ENCODE results near the gene LRCH3.

The LRCH3 gene

GRCh38 chr3:197791113-197791891 lies at the start of gene LRCH3:
LRCH3 (plus strand) TSS chr3:197791254; CDS start chr3:197791279, 25 bp downstream.
- peak; percentile 14 for DNase-seq

GRCh38 chr3:197742787-197743186 lies 48.3 kb upstream of the LRCH3 start:
- DNase-seq, result no peak

- DNase-seq, result no peak
Measured at GRCh38 chr3:197746209-197746608, 44.8 kb upstream of the LRCH3 start.

- DNase-seq, result no peak
Measured at GRCh38 chr3:197746801-197747237, 44.2 kb upstream of the LRCH3 start.

- DNase-seq, result no peak
Measured at GRCh38 chr3:197748597-197749314, 42.3 kb upstream of the LRCH3 start.

GRCh38 chr3:197749315-197749600 lies 41.8 kb upstream of the LRCH3 start:
- DNase-seq, result no peak

- no peak for DNase-seq
Measured at GRCh38 chr3:197749601-197750395, 41.3 kb upstream of the LRCH3 start, which contains the start of gene FYTTD1. FYTTD1 (plus strand) TSS chr3:197749883; CDS start chr3:197749972, 89 bp downstream.

- DNase-seq, result peak; percentile 32
Measured at GRCh38 chr3:197750396-197750831, 40.6 kb upstream of the LRCH3 start.

GRCh38 chr3:197750858-197751737 lies 40.0 kb upstream of the LRCH3 start:
- DNase-seq, result no peak

GRCh38 chr3:197752107-197752506 lies 38.9 kb upstream of the LRCH3 start:
- no peak for DNase-seq

GRCh38 chr3:197753263-197753662 lies 37.8 kb upstream of the LRCH3 start:
- no peak for DNase-seq

GRCh38 chr3:197756704-197757103 lies 34.4 kb upstream of the LRCH3 start:
- no peak for DNase-seq

- DNase-seq, result no peak
Measured at GRCh38 chr3:197758512-197758911, 32.5 kb upstream of the LRCH3 start.

GRCh38 chr3:197761784-197762183 lies 29.3 kb upstream of the LRCH3 start:
- DNase-seq, result no peak

GRCh38 chr3:197775317-197775716 lies 15.7 kb upstream of the LRCH3 start:
- peak; percentile 57 for DNase-seq

- DNase-seq, result no peak
Measured at GRCh38 chr3:197782230-197782629, 8.8 kb upstream of the LRCH3 start.

GRCh38 chr3:197784019-197784585 lies 7.0 kb upstream of the LRCH3 start:
- DNase-seq, result no peak

- no peak for DNase-seq
Measured at GRCh38 chr3:197787412-197787811, 3.6 kb upstream of the LRCH3 start.

- DNase-seq, result no peak
Measured at GRCh38 chr3:197789309-197789708, 1.7 kb upstream of the LRCH3 start.

- DNase-seq, result no peak
Measured at GRCh38 chr3:197790033-197790432, 1.0 kb upstream of the LRCH3 start.

GRCh38 chr3:197791892-197792647 lies 1.0 kb downstream of the LRCH3 start:
- no peak for DNase-seq

Measured in NCI-H187 treated with DMSO at 0.1 percent for 48 hours (cell line).